ENCODE data around the gene CCND1. TPM values are rescaled to one million over a fixed set of nuclear protein-coding genes. Genes with fewer than 3 reads are reported as not detected.

Gene CCND1
- total and polyA plus RNA-seq, 2 of the 8 experiments (the other 6 are each of a cell fraction or from before 2014, with no cell fraction given), result 64.5 to 170 TPM

DNA sequence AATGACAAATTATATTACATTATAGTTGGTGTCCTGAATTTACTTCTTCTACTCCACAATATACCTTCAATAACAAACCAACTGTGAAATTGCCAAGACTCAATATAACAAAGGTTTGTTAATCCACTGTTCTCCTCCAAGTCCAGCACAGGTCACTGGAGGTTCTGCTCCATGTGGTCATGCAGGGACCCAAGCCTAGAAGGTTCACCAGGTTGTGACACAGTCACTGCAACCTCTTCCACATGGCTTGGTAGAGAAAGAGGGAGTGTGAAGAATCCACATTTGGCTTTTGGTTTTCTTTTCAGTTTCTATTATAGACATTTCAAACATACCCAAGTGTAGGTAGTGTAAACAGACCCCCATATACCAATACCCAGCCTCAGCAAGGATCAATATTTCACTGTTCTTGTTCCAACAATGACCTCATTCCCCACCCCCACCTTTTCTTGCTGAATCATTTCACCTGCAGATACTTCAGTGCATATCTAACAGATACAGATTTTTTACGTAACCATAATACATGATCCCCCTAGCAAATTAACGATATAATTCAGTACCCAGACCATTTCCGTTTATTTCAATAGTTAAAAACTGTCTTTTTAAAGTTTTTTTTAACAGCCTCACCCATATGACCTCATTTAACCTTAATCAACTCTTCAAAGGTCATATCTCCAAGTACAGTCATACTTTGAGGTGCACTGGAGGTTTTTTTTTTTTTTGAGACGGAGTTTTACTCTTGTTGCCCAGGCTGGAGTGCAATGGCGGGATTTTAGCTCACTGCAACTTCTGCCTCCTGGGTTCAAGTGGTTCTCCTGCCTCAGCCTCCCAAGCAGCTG, 48.7 kb downstream of the CCND1 start:
- CTCF ChIA-PET (ENCODE audit: partially characterized antibody), result interaction anchor here (0.9 to 1.0 kb wide), 2 partner anchors 20 to 23 kb away, joined by 3 read pairs; no protein-coding TSS in a partner anchor
- no peak for FAIRE-seq
- H3K4me1 ChIP-seq (replicated peaks in 1 of 4; ENCODE audit: control insufficient read depth in 3 of 4, insufficient read depth in 4 of 4, low read length in 3 of 4), result no peaks in the 10 kb centered on the region; a peak in 1 of 7 replicates
- TF ChIP-seq, protein P1, sequence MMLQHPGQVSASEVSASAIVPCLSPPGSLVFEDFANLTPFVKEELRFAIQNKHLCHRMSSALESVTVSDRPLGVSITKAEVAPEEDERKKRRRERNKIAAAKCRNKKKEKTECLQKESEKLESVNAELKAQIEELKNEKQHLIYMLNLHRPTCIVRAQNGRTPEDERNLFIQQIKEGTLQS (IDR thresholded peaks at IDR 0.05; ENCODE audit: insufficient read depth, low read depth, low read length), result no peak
- TF ChIP-seq JUN (IDR thresholded peaks at IDR 0.05; ENCODE audit: low read depth, low read length) (no peak), SP1 (IDR thresholded peaks at IDR 0.05; ENCODE audit: low read depth, low read length) (no peak), CHD1 (IDR thresholded peaks at IDR 0.05; ENCODE audit: low read depth, low read length) (no peak), SUZ12 (IDR thresholded peaks at IDR 0.05; ENCODE audit: low read length) (no peak), EP300 (IDR thresholded peaks at IDR 0.05; ENCODE audit: borderline replicate concordance in 1 of 2, low read depth in 2 of 2, low read length in 2 of 2) (no peak), TAF7 (optimal IDR thresholded peaks at IDR 0.05; ENCODE audit: borderline replicate concordance, low read depth, low read length) (no peak), SP2 (IDR thresholded peaks at IDR 0.05; ENCODE audit: low read length) (no peak), JUND (IDR thresholded peaks at IDR 0.05; ENCODE audit: low read length) (no peak), BCL11A (IDR thresholded peaks at IDR 0.05; ENCODE audit: low read depth in 2 of 2, low read length in 2 of 2) (no peak), CHD2 (IDR thresholded peaks at IDR 0.05; ENCODE audit: low read length) (no peak), CBX8 (IDR thresholded peaks at IDR 0.05; ENCODE audit: borderline replicate concordance, low read depth, low read length) (no peak)

More for the DNA sequence above, 48.7 kb downstream of the CCND1 start:
- no peaks in the 10 kb centered on the region for H3K79me1 ChIP-seq (ENCODE audit: low read depth, low read length)
- no peak overlapping the region for H2BK120ac ChIP-seq (replicated peaks; ENCODE audit: low read depth, low read length)
- WGBS, 2 experiments (ENCODE audit: extremely low coverage in 1 of 2, insufficient coverage in 1 of 2, insufficient read length in 1 of 2, insufficient replicate concordance in 2 of 2, low coverage in 1 of 2, low lambda C conversion rate in 2 of 2, missing lambda C conversion rate in 1 of 2), result 95% methylated on average over 5 of the region's 5 CpGs; no CpG with 5 or more reads in 1 of the 2 experiments
- no peaks in the 10 kb centered on the region for H3K79me2 ChIP-seq (ENCODE audit: control insufficient read depth in 1 of 2, insufficient read depth in 2 of 2, low read length in 2 of 2)
- H4K8ac ChIP-seq (ENCODE audit: extremely low read depth, insufficient read depth, low read length), result no peak overlapping the region; the same call in 1 of the 2 replicates
- H4K20me1 ChIP-seq (replicated peaks in 1 of 2; ENCODE audit: control insufficient read depth in 1 of 2, insufficient read depth in 2 of 2, low read length in 2 of 2), result no peaks in the 10 kb centered on the region
- H3K23ac ChIP-seq (ENCODE audit: insufficient read length), result no peak overlapping the region
- H2BK12ac ChIP-seq (ENCODE audit: low read depth, low read length), result no peak overlapping the region
- no peak overlapping the region for H2BK15ac ChIP-seq (ENCODE audit: low read length)
- H3K4ac ChIP-seq (replicated peaks; ENCODE audit: insufficient read length, low read depth, low read length), result no peak overlapping the region
- H4K5ac ChIP-seq (ENCODE audit: insufficient read length, low read depth, low read length), result no peak overlapping the region
- H3K56ac ChIP-seq (replicated peaks; ENCODE audit: insufficient read length, low read depth, low read length), result no peak overlapping the region
- POLR2A ChIA-PET (ENCODE audit: partially characterized antibody), result interaction anchor here (1.0 to 1.3 kb wide), 3 partner anchors 12 to 15 kb away, joined by 3 to 4 read pairs (median 4); no protein-coding TSS in a partner anchor
- no peak overlapping the region for H2AFZ ChIP-seq (ENCODE audit: low read length)
- H3K14ac ChIP-seq (ENCODE audit: insufficient read length), result no peak overlapping the region
- no peak overlapping the region for H3K4me3 ChIP-seq (ENCODE audit: extremely low read depth in 1 of 4, insufficient read depth in 2 of 4, low read depth in 3 of 4, low read length in 4 of 4)
- no peaks in the 10 kb centered on the region; the same call in 1 of the 2 replicates for H3K23me2 ChIP-seq (ENCODE audit: low read depth, low read length)
- H3K27me3 ChIP-seq (replicated peaks in 1 of 4; ENCODE audit: control insufficient read depth in 3 of 4, extremely low read depth in 1 of 4, insufficient read depth in 3 of 4, low read length in 3 of 4), result peaks cover 0 to 6% (median 3%) of the 10 kb centered on the region in 4 experiments; a peak in 5 of 7 replicates
- H3K4me2 ChIP-seq (ENCODE audit: insufficient read depth in 1 of 2, low read depth in 2 of 2, low read length in 2 of 2), result no peak overlapping the region
- no peak overlapping the region; the same call in 1 of the 2 replicates for H2AK5ac ChIP-seq (ENCODE audit: low read depth, low read length)
- H4K91ac ChIP-seq (replicated peaks; ENCODE audit: insufficient read length, low read length), result no peak overlapping the region
- peaks cover 0 to 3% of the 10 kb centered on the region in 2 experiments; a peak in 1 of 4 replicates for H3K9me3 ChIP-seq (ENCODE audit: insufficient read depth in 2 of 2, low read depth in 1 of 2, low read length in 1 of 2)
- H3K27ac ChIP-seq (ENCODE audit: low read depth, low read length), result no peak overlapping the region
- H3K18ac ChIP-seq (ENCODE audit: extremely low read depth, low read length), result no peak overlapping the region
- no peak overlapping the region for H2BK5ac ChIP-seq (ENCODE audit: low read depth, low read length)
- H3K9ac ChIP-seq (replicated peaks in 1 of 4; ENCODE audit: extremely low read depth in 1 of 4, low read depth in 3 of 4, low read length in 3 of 4), result no peak overlapping the region
- DNase-seq (ENCODE audit: low read depth in 1 of 2, low spot score in 2 of 2), result no peak
- no peaks in the 10 kb centered on the region for H3K36me3 ChIP-seq (ENCODE audit: control insufficient read depth in 2 of 4, insufficient read depth in 4 of 4, low read length in 3 of 4)
- no peak overlapping the region for H2BK20ac ChIP-seq (ENCODE audit: low read length)

Data from H1 (cell line).